GM21825 (cell line): ENCODE measurements around the gene GIMAP6.
"Not testable (repeated sequence)": the region's sequence is repeated elsewhere in the genome, so short reads cannot be mapped to it uniquely, and the experiment has no call there.

ENCODE experiments used
- ATAC-seq: cut with Tn5 transposase; IDR thresholded peaks from one replicate; pipeline ENCODE4 v1.9.1; 2021; ENCODE audit warnings: mild to moderate bottlenecking, moderate library complexity; ENCODE audit not compliant: unreplicated experiment

The GIMAP6 gene

GRCh38 chr7:150586785-150587152, 45.4 kb downstream of the GIMAP6 start:
- no peak for ATAC-seq

- ATAC-seq, result no peak
Measured at GRCh38 chr7:150586068-150586784, 46.0 kb downstream of the GIMAP6 start.

GRCh38 chr7:150585199-150585598, 47.0 kb downstream of the GIMAP6 start:
- ATAC-seq, result no peak

GRCh38 chr7:150580638-150581394, 51.4 kb downstream of the GIMAP6 start:
- ATAC-seq, result no peak

- not testable (repeated sequence) for ATAC-seq
Measured at GRCh38 chr7:150579979-150580637, 52.1 kb downstream of the GIMAP6 start.
